ENCODE measurements around the gene HRH2. TPM values are rescaled to one million over a fixed set of nuclear protein-coding genes. Genes with fewer than 3 reads are reported as not detected.

Gene HRH2
- total and polyA plus RNA-seq, 9 of the 15 experiments (the other 6 are each of a cell fraction or from before 2014, with no cell fraction given): 0.04 TPM; not detected in 8

GRCh38 chr5:175701797-175702196 lies 43.9 kb downstream of the HRH2 start:
- intact Hi-C loops (cut with micrococcal nuclease): no loop called here
- Histone ChIP-seq H3K9me1 (ENCODE audit: control insufficient read depth, insufficient read depth, low read length) (no peaks in the 10 kb centered on the region), H3K4me3 (no peak overlapping the region), H3K4me1 (replicated peaks in 1 of 2; ENCODE audit: control insufficient read depth in 2 of 2, insufficient read depth in 2 of 2, low read length in 2 of 2) (peaks cover 0 to 2% of the 10 kb centered on the region in 2 experiments; a peak in 1 of 5 replicates), H3K27ac (ENCODE audit: extremely low read depth, low read depth, low read length) (no peak overlapping the region), H3K9ac (ENCODE audit: insufficient read depth in 1 of 2, low read depth in 2 of 2, low read length in 2 of 2) (no peak overlapping the region), H2AFZ (ENCODE audit: low read depth, low read length) (no peak overlapping the region), H3K27me3 (ENCODE audit: control insufficient read depth in 2 of 2, insufficient read depth in 2 of 2, low read length in 2 of 2) (peaks cover 12 to 36% of the 10 kb centered on the region in 2 experiments; a peak in 4 of 5 replicates), H3K9me3 (replicated peaks; ENCODE audit: control insufficient read depth, insufficient read depth, low read depth, low read length) (no peaks in the 10 kb centered on the region), H4K20me1 (replicated peaks; ENCODE audit: control insufficient read depth, insufficient read depth, low read length) (no peaks in the 10 kb centered on the region), H3K79me2 (ENCODE audit: control insufficient read depth, insufficient read depth, low read length) (no peaks in the 10 kb centered on the region), H3K4me2 (ENCODE audit: insufficient read depth, low read length) (no peak overlapping the region), H3K36me3 (ENCODE audit: control insufficient read depth, insufficient read depth, low read length) (no peaks in the 10 kb centered on the region)
- FAIRE-seq (no peak), DNase-seq (ENCODE audit: extremely low read depth in 1 of 4, low spot score in 3 of 4) (no peak), ATAC-seq (no peak)
- BruUV-seq (replicated peaks): no TSS peak
- WGBS (ENCODE audit: insufficient coverage, low coverage, missing lambda C conversion rate): 4% methylated on average over 12 of the region's 12 CpGs
- in situ Hi-C loops (cut with MboI): no loop called here
- TF ChIP-seq ASH1L (IDR thresholded peaks at IDR 0.05; ENCODE audit: borderline replicate concordance, low read depth, partially characterized antibody) (no peak), ZBTB40 (IDR thresholded peaks at IDR 0.05) (peak; percentile 61; the same call in 1 of the 2 replicates), ZBTB40 (CRISPR knock-in tag; IDR thresholded peaks at IDR 0.05) (no peak)
- ChIA-PET CTCF (ENCODE audit: low intra/inter-chr PET ratio) (interaction anchor here (0.6 to 3.4 kb wide), 3 partner anchors 17 to 750 kb away, joined by 3 to 29 read pairs (median 3); no protein-coding TSS in a partner anchor), POLR2A (interaction anchor here (1.1 kb wide), 1 partner anchor 12 kb away, joined by 4 read pairs; no protein-coding TSS in a partner anchor)
